ENCODE data around the gene SLC2A13.

Gene SLC2A13

GRCh38 chr12:39712334-39712733, 393.5 kb downstream of the SLC2A13 start:
- DNase-seq (ENCODE audit: low read depth) = no peak
- TF ChIP-seq, protein P1, sequence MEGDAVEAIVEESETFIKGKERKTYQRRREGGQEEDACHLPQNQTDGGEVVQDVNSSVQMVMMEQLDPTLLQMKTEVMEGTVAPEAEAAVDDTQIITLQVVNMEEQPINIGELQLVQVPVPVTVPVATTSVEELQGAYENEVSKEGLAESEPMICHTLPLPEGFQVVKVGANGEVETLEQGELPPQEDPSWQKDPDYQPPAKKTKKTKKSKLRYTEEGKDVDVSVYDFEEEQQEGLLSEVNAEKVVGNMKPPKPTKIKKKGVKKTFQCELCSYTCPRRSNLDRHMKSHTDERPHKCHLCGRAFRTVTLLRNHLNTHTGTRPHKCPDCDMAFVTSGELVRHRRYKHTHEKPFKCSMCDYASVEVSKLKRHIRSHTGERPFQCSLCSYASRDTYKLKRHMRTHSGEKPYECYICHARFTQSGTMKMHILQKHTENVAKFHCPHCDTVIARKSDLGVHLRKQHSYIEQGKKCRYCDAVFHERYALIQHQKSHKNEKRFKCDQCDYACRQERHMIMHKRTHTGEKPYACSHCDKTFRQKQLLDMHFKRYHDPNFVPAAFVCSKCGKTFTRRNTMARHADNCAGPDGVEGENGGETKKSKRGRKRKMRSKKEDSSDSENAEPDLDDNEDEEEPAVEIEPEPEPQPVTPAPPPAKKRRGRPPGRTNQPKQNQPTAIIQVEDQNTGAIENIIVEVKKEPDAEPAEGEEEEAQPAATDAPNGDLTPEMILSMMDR (IDR thresholded peaks at IDR 0.05; ENCODE audit: insufficient read depth, low read depth, low read length, missing control alignments) = no peak
- H3K4me3 ChIP-seq (ENCODE audit: low read depth, low read length) = no peak overlapping the region
